B cell (primary cell): ENCODE data around the gene ASB9. TPM values are rescaled to one million over a fixed set of nuclear protein-coding genes. Genes with fewer than 3 reads are reported as not detected.
"Not testable (repeated sequence)": the region's sequence is repeated elsewhere in the genome, so short reads cannot be mapped to it uniquely, and the experiment has no call there.

Experiments
- ATAC-seq: fragments of 200-7000 bp; cut with Tn5 transposase; one replicate; pipeline ENCODE4 v1.10.0; 2021; ENCODE audit warnings: low read depth, mild to moderate bottlenecking, moderate number of reproducible peaks, moderate library complexity
- CTCF ChIA-PET: fragments of 350-600 bp; sonication (Branson Sonifier 250); formaldehyde crosslinking; loops from one replicate; lab custom pipeline; 2021; ENCODE audit warnings: antibody characterized with exemption, inconsistent platforms; lab: Charles Lee
- POLR2A ChIA-PET: fragments of 350-600 bp; sonication (Branson Sonifier 250); formaldehyde crosslinking; loops from one replicate; lab custom pipeline; 2021; ENCODE audit warnings: antibody characterized with exemption; lab: Charles Lee
- DNase-seq: peaks from one replicate; pipeline ENCODE4 v3.0.0; 2013
- H2AFZ ChIP-seq: 2 replicates; pipeline ENCODE4 v1.6.1; 2012; ENCODE audit warnings: mild to moderate bottlenecking, low read depth, low read length; ENCODE audit not compliant: insufficient read depth, poor library complexity, severe bottlenecking
- H3K27ac ChIP-seq, 2 donors: 1 replicate in 1 of 2; 2 replicates in 1 of 2; pipeline ENCODE4 v1.5.1; 2012 to 2013; ENCODE audit warnings: low read length in 2 of 2, mild to moderate bottlenecking in 2 of 2, moderate library complexity in 1 of 2
- H3K27me3 ChIP-seq, 4 experiments: fragments of 200-600 bp in 1 of 4; sonication (generic) in 1 of 4; replicated peaks in 1 of 4; 1 replicate in 2 of 4; 2 replicates in 2 of 4; pipeline versions ENCODE4 v1.6.1 to v1.7.0; 2013 to 2016; ENCODE audit warnings: low read length in 3 of 4, mild to moderate bottlenecking in 2 of 4, mixed read lengths in 1 of 4, moderate library complexity in 1 of 4; ENCODE audit not compliant: insufficient read depth in 4 of 4, control insufficient read depth in 3 of 4; ENCODE audit errors: control extremely low read depth in 1 of 4
- H3K36me3 ChIP-seq, 2 experiments: replicated peaks in 1 of 2; 1 replicate in 1 of 2; 2 replicates in 1 of 2; pipeline versions ENCODE4 v1.6.1 to v1.7.1; 2013; ENCODE audit warnings: low read length in 1 of 2; ENCODE audit not compliant: insufficient read depth in 2 of 2, control insufficient read depth in 1 of 2; ENCODE audit errors: control extremely low read depth in 1 of 2, extremely low read depth in 1 of 2
- H3K4me1 ChIP-seq, 2 donors: fragments of 200-600 bp in 1 of 2; sonication (generic) in 1 of 2; 1 replicate in 1 of 2; 2 replicates in 1 of 2; pipeline versions ENCODE4 v1.5.1 to v1.6.1; 2013 to 2017; ENCODE audit warnings: low read length in 2 of 2; ENCODE audit not compliant: control insufficient read depth in 2 of 2, insufficient read depth in 2 of 2
- H3K4me2 ChIP-seq: replicated peaks from 2 replicates; pipeline ENCODE3; 2012; ENCODE audit warnings: mild to moderate bottlenecking, low read depth, low read length; ENCODE audit not compliant: poor library complexity, severe bottlenecking
- H3K4me3 ChIP-seq, 5 experiments: fragments of 200-600 bp in 1 of 5; sonication (generic) in 1 of 5; 1 replicate in 3 of 5; 2 replicates in 2 of 5; pipeline versions ENCODE4 v1.5.1 to v1.7.0; 2011 to 2016; ENCODE audit warnings: low read length in 4 of 5, mild to moderate bottlenecking in 4 of 5, low read depth in 2 of 5, control low read depth in 1 of 5, moderate library complexity in 1 of 5; ENCODE audit not compliant: insufficient read depth in 1 of 5; ENCODE audit errors: control extremely low read depth in 1 of 5, extremely low read depth in 1 of 5
- H3K79me2 ChIP-seq: fragments of 200-600 bp; sonication (generic); one replicate; pipeline ENCODE4 v1.6.0; 2016; ENCODE audit warnings: low read length; ENCODE audit not compliant: control insufficient read depth, insufficient read depth
- H3K9ac ChIP-seq: fragments of 200-600 bp; sonication (generic); 2 replicates; pipeline ENCODE4 v1.6.1; 2017; ENCODE audit warnings: mild to moderate bottlenecking, low read length, moderate library complexity
- H3K9me3 ChIP-seq, 3 donors: one replicate each; pipeline versions ENCODE4 v1.6.1 to v1.7.1; 2013; ENCODE audit warnings: low read length in 2 of 3; ENCODE audit not compliant: control insufficient read depth in 2 of 3, insufficient read depth in 1 of 3; ENCODE audit errors: control extremely low read depth in 1 of 3
- H4K20me1 ChIP-seq: 2 replicates; pipeline ENCODE4 v1.6.0; 2012; ENCODE audit warnings: mild to moderate bottlenecking, low read length; ENCODE audit not compliant: insufficient read depth, control insufficient read depth, poor library complexity, severe bottlenecking
- H3K27ac Mint-ChIP-seq: one replicate; pipeline ENCODE4 v1.8.0; 2021; ENCODE audit warnings: mixed read lengths
- H3K27me3 Mint-ChIP-seq: one replicate; pipeline ENCODE4 v1.8.0; 2021; ENCODE audit warnings: mixed read lengths
- H3K4me1 Mint-ChIP-seq: one replicate; pipeline ENCODE4 v1.8.0; 2021; ENCODE audit warnings: mixed read lengths
- H3K4me3 Mint-ChIP-seq: one replicate; pipeline ENCODE4 v1.8.0; 2021; ENCODE audit warnings: mixed read lengths
- H3K9me3 Mint-ChIP-seq: one replicate; pipeline ENCODE4 v1.8.0; 2022; ENCODE audit warnings: mixed read lengths; ENCODE audit not compliant: insufficient read depth
- EZH2 ChIP-seq: IDR thresholded peaks from 2 replicates; pipeline ENCODE4 v1.6.1; 2012; ENCODE audit warnings: borderline replicate concordance, low read depth, mild to moderate bottlenecking, moderate library complexity, low read length; ENCODE audit not compliant: insufficient read depth, poor library complexity, severe bottlenecking
- WGBS: methylation state at CpG from one replicate; pipeline ENCODE4 v1.1.5; 2013; ENCODE audit warnings: missing lambda C conversion rate; ENCODE audit not compliant: insufficient coverage; 5-methylcytosine and 5-hydroxymethylcytosine counted together
- intact Hi-C: fragments of 100-400 bp; cut with micrococcal nuclease; formaldehyde crosslinking; loops from one replicate; pipeline ENCODE4 v1.10.0; 2022
- polyA plus RNA-seq: library from polyadenylated mRNA; depleted of rRNA; stranded (reverse); fragments of >200 nt; gene quantifications from 2 replicates; pipeline ENCODE4 v1.2.3, GENCODE V29; 2012
- total RNA-seq, 2 donors: library from RNA; stranded (reverse); fragments of 120-200 nt in 1 of 2; gene quantifications; 1 replicate in 1 of 2; 2 replicates in 1 of 2; pipeline versions ENCODE4 v1.2.3 to v1.2.4, GENCODE V29; 2013 to 2022
- TF ChIP-seq, protein P1 (sequence below): fragments of 200-600 bp; IDR thresholded peaks from one replicate; pipeline ENCODE4 v1.8.0; 2022; ENCODE audit warnings: antibody characterized with exemption, mild to moderate bottlenecking

The ASB9 gene
- total and polyA plus RNA-seq, 2 donors (not counting 1 experiment from before 2014, with no cell fraction given): not detected

DNA sequence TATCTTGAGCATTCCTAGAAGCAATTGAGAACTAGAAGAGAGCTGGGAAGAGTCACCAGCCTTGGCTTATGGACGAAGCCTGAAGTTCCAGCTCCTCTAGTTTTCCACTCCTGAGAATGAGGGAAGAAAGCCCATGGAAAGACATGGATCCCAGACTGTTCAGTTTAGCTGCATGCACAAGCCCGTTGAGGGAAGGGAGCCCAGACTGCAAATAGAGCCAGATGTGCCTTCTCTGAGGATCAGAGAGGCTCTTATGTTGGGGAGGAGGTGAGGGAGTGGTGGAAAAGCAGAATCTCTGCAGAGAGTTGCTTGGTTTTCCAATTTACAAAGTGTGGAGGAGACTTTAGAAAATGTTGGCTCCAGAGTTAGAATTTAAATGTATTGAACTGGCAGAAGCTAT, 69.0 kb downstream of the ASB9 start:
- H3K4me3 Mint-ChIP-seq: no peak overlapping the region
- ATAC-seq: no peak
- Histone ChIP-seq H3K4me3 (no peak overlapping the region), H2AFZ (no peak overlapping the region), H3K9ac (no peak overlapping the region), H3K4me1 (no peaks in the 10 kb centered on the region), H3K27ac (no peak overlapping the region), H3K27me3 (no peaks in the 10 kb centered on the region), H3K36me3 (no peaks in the 10 kb centered on the region), H3K4me2 (no peak overlapping the region), H3K9me3 (no peaks in the 10 kb centered on the region), H4K20me1 (no peaks in the 10 kb centered on the region), H3K79me2 (no peaks in the 10 kb centered on the region)
- WGBS: 86% methylated on average over 1 of the region's 2 CpGs
- no peaks in the 10 kb centered on the region for H3K9me3 Mint-ChIP-seq
- peaks cover 4% of the 10 kb centered on the region for H3K27me3 Mint-ChIP-seq
- no peak for TF ChIP-seq EZH2
- TF ChIP-seq, protein P1, sequence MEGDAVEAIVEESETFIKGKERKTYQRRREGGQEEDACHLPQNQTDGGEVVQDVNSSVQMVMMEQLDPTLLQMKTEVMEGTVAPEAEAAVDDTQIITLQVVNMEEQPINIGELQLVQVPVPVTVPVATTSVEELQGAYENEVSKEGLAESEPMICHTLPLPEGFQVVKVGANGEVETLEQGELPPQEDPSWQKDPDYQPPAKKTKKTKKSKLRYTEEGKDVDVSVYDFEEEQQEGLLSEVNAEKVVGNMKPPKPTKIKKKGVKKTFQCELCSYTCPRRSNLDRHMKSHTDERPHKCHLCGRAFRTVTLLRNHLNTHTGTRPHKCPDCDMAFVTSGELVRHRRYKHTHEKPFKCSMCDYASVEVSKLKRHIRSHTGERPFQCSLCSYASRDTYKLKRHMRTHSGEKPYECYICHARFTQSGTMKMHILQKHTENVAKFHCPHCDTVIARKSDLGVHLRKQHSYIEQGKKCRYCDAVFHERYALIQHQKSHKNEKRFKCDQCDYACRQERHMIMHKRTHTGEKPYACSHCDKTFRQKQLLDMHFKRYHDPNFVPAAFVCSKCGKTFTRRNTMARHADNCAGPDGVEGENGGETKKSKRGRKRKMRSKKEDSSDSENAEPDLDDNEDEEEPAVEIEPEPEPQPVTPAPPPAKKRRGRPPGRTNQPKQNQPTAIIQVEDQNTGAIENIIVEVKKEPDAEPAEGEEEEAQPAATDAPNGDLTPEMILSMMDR: no peak
- H3K4me1 Mint-ChIP-seq: no peaks in the 10 kb centered on the region
- intact Hi-C loops: no loop called here
- ChIA-PET CTCF (no interaction called here), POLR2A (no interaction called here)
- DNase-seq: no peak
- no peak overlapping the region for H3K27ac Mint-ChIP-seq

DNA sequence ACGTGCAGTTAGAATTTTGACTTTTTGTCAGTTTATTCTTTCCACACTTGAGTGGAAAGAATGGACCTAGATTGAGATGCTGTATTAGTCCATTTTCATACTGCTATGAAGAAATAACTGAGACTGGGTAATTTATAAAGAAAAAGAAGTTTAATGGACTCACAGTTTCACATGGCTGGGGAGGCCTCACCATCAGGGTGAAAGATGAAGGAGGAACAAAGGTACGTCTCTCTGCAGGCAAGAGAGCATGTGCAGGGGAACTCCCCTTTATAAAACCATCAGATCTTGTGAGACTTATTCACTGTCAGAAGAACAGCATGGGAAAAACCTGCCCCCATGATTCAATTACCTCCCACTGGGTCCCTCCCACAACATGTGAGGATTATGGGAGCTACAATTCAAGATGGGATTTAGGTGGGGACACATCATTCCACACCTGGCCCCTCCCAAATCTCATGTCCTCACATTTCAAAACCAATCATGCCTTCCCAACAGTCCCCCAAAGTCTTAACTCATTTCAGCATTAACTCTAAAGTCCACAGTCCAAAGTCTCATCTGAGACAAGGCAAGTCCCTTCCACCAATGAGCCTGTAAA, 71.2 kb downstream of the ASB9 start:
- DNase-seq, H3K27ac Mint-ChIP-seq, H3K27me3 ChIP-seq, H3K27ac ChIP-seq, H3K9me3 Mint-ChIP-seq, H4K20me1 ChIP-seq, H2AFZ ChIP-seq, H3K36me3 ChIP-seq, H3K4me2 ChIP-seq, H3K4me3 ChIP-seq, H3K4me1 Mint-ChIP-seq, H3K9ac ChIP-seq, H3K9me3 ChIP-seq, CTCF ChIA-PET, H3K4me3 Mint-ChIP-seq, H3K27me3 Mint-ChIP-seq, intact Hi-C loops, H3K4me1 ChIP-seq, ATAC-seq, POLR2A ChIA-PET, H3K79me2 ChIP-seq: not testable (repeated sequence)
- no CpG with 5 or more reads among the region's 2 CpGs for WGBS
